Naive B cell (primary cell): ENCODE data around the gene ZNF684. TPM values are rescaled to one million over a fixed set of nuclear protein-coding genes. Genes with fewer than 3 reads are reported as not detected.
A peak's percentile ranks its signal among the peaks of the same experiment; 100 is the strongest.
"Not testable (repeated sequence)": the region's sequence is repeated elsewhere in the genome, so short reads cannot be mapped to it uniquely, and the experiment has no call there.

Source experiments
- ATAC-seq, 2 donors: fragments of 150-1000 bp; cut with Tn5 transposase; 2 replicates each; pipeline ENCODE4 v1.10.0; 2021; ENCODE audit warnings: low read depth in 2 of 2, mild to moderate bottlenecking in 2 of 2, moderate library complexity in 2 of 2
- DNase-seq: peaks from one replicate; pipeline ENCODE4 v3.0.0; 2022
- H3K27ac Mint-ChIP-seq, 6 donors: one replicate each; pipeline ENCODE4 v1.8.0; 2020 to 2022; ENCODE audit warnings: mild to moderate bottlenecking in 6 of 6, mixed read lengths in 6 of 6, moderate library complexity in 5 of 6, inconsistent platforms in 2 of 6
- H3K27me3 Mint-ChIP-seq, 3 donors: one replicate each; pipeline ENCODE4 v1.8.0; 2021 to 2022; ENCODE audit warnings: mixed read lengths in 3 of 3, mild to moderate bottlenecking in 1 of 3
- H3K36me3 Mint-ChIP-seq, 2 donors: one replicate each; pipeline ENCODE4 v1.8.0; 2020 to 2022; ENCODE audit warnings: mixed read lengths in 2 of 2, inconsistent platforms in 1 of 2, mild to moderate bottlenecking in 1 of 2
- H3K4me1 Mint-ChIP-seq, 3 donors: one replicate each; pipeline ENCODE4 v1.8.0; 2020 to 2022; ENCODE audit warnings: mixed read lengths in 3 of 3, inconsistent platforms in 1 of 3, mild to moderate bottlenecking in 1 of 3, moderate library complexity in 1 of 3
- H3K4me3 Mint-ChIP-seq, 8 donors: one replicate each; pipeline ENCODE4 v1.8.0; 2020 to 2022; ENCODE audit warnings: mild to moderate bottlenecking in 8 of 8, mixed read lengths in 8 of 8, moderate library complexity in 8 of 8, inconsistent platforms in 2 of 8
- H3K9me3 Mint-ChIP-seq, 7 donors: one replicate each; pipeline ENCODE4 v1.8.0; 2020 to 2022; ENCODE audit warnings: mixed read lengths in 7 of 7, mild to moderate bottlenecking in 5 of 7, inconsistent platforms in 2 of 7, moderate library complexity in 1 of 7
- polyA plus RNA-seq, 6 donors: library from polyadenylated mRNA; unstranded; fragments of 300-500 nt; fragmentation: Illumina TruSeq; gene quantifications; one replicate each; pipeline ENCODE4 v1.2.3, GENCODE V29; 2021; ENCODE audit warnings: low read depth in 6 of 6

Gene ZNF684
- polyA plus RNA-seq = 1 to 10 TPM; 2.7 to 5.5 (median 4.5) TPM

DNA sequence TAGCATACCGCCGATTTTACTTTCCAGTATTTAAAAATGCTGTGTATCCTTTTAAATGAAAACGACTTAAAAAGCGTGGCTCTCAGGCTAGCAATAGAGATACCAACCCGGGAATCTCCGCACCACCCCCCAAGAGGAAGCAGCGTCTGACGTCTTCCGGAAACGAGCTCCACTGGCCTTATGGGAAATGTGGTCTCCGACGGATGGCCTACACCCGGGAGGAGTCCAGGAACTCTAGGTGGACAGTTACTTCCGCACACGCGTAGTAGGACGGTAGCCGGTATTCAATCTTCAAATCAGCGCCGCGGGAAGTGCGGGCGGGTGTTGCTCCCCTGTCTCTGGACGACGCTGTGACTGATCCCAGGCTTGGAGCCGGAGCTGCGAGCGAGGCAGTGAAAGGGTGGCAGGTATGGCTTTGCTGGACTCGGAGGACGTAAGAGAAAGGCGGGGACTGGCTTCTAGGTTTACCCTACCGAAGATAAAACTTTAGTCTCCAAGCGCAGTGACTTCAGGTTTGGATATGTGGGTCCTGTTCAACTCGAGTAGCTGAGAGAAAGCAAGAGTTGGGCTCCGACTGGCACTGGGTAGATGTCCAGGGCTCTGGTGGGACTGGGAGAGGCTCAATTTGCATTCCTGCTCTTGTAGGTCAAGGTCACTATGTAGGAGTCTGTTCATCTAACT, at the start of gene ZNF684:
Gene ZNF684 (plus strand): TSS at position 257 of the 681 bp plus-strand sequence. CDS start 1,530 bp downstream, outside the sequence.
- H3K27ac Mint-ChIP-seq = peak within 1 kb of the TSS; percentile 95 to 97 (median 96)
- DNase-seq = peak; percentile 80
- H3K4me1 Mint-ChIP-seq = peaks cover 24 to 25% (median 24%) of the 10 kb centered on the region in 3 donors
- peaks cover 0 to 11% of the 10 kb centered on the region in 2 donors for H3K36me3 Mint-ChIP-seq
- peaks cover 0 to 13% (median 12%) of the 10 kb centered on the region in 3 donors for H3K27me3 Mint-ChIP-seq
- peak; percentile 95 to 96 for ATAC-seq
- H3K4me3 Mint-ChIP-seq = peak within 1 kb of the TSS; percentile 91 to 99 (median 98)
- H3K9me3 Mint-ChIP-seq = peaks cover 0 to 10% (median 2%) of the 10 kb centered on the region in 7 donors

DNA sequence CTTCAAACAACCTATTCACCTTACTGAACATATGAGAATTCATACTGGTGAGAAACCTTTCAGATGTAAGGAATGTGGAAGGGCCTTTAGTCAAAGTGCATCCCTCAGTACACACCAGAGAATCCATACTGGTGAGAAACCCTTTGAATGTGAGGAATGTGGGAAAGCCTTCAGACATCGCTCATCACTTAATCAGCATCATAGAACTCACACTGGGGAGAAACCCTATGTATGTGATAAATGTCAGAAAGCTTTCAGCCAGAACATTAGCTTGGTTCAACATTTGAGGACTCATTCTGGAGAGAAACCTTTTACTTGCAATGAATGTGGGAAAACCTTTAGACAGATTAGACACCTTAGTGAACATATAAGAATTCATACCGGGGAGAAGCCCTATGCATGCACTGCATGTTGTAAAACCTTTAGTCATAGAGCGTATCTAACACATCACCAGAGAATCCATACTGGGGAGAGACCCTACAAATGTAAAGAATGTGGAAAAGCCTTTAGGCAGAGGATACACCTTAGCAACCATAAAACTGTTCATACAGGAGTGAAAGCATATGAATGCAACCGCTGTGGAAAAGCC, 36.0 kb upstream of the ZNF684 start:
- peaks cover 12 to 78% (median 63%) of the 10 kb centered on the region in 7 donors for H3K9me3 Mint-ChIP-seq
- peaks cover 60 to 69% of the 10 kb centered on the region in 2 donors for H3K36me3 Mint-ChIP-seq
- peaks cover 0 to 4% (median 0%) of the 10 kb centered on the region in 3 donors for H3K4me1 Mint-ChIP-seq
- DNase-seq (no peak), ATAC-seq (no peak)
- no peak overlapping the region for H3K4me3 Mint-ChIP-seq
- H3K27ac Mint-ChIP-seq = no peak overlapping the region
- no peaks in the 10 kb centered on the region for H3K27me3 Mint-ChIP-seq

DNA sequence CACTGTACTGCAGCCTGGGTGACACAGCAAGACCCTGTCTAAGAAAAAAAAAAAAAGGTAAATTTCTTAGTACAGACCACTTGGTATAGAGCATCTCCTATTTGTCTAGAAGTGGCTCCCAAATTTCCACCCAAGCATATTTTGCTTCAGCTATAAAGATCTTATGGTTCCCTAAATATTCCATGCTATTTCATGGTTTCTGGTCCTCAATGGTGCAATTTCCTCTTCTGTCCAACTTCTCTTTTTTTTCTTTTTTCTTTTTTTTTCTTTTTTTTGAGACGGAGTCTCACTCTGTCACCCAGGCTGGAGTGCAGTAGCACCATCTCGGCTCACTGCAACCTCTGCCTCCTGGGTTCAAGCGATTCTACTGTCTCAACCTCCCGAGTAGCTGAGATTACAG, 28.8 kb upstream of the ZNF684 start:
- H3K27me3 Mint-ChIP-seq, H3K4me3 Mint-ChIP-seq: not testable (repeated sequence)
- H3K9me3 Mint-ChIP-seq = peaks cover 19 to 62% (median 50%) of the 10 kb centered on the region in 7 donors

DNA sequence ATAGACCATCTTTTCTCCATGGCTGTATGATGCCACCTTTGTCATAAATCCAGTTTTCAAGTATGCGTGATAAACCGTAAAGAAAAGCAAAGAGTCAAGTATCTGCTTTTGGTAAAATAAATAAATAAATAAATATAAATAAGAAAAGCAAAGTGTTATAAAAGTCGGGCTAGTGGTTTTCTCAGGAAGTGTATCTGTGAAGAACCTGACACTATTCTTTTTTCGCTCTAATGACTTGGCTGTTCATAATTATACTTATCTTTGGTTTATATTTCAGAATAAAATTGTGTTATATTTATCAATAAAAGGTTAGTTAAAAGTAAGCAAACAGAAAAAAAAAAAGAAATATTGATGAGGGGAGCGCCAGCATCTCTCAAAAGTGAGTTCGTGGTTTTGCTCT, 23.5 kb upstream of the ZNF684 start:
- DNase-seq = no peak
- H3K4me1 Mint-ChIP-seq = peaks cover 6 to 29% (median 13%) of the 10 kb centered on the region in 3 donors
- H3K4me3 Mint-ChIP-seq = peak overlapping the region; percentile 86 to 96 (median 93)
- H3K36me3 Mint-ChIP-seq = peaks cover 16 to 24% of the 10 kb centered on the region in 2 donors
- H3K27me3 Mint-ChIP-seq = no peaks in the 10 kb centered on the region
- peak overlapping the region in 5 of 6 donors; percentile 78 to 95 (median 81) for H3K27ac Mint-ChIP-seq
- peaks cover 12 to 27% (median 20%) of the 10 kb centered on the region in 7 donors for H3K9me3 Mint-ChIP-seq
- no peak for ATAC-seq

More for the DNA sequence above, 28.8 kb upstream of the ZNF684 start:
- H3K4me1 Mint-ChIP-seq, DNase-seq, ATAC-seq, H3K27ac Mint-ChIP-seq: not testable (repeated sequence)
- H3K36me3 Mint-ChIP-seq = peaks cover 35 to 39% of the 10 kb centered on the region in 2 donors

DNA sequence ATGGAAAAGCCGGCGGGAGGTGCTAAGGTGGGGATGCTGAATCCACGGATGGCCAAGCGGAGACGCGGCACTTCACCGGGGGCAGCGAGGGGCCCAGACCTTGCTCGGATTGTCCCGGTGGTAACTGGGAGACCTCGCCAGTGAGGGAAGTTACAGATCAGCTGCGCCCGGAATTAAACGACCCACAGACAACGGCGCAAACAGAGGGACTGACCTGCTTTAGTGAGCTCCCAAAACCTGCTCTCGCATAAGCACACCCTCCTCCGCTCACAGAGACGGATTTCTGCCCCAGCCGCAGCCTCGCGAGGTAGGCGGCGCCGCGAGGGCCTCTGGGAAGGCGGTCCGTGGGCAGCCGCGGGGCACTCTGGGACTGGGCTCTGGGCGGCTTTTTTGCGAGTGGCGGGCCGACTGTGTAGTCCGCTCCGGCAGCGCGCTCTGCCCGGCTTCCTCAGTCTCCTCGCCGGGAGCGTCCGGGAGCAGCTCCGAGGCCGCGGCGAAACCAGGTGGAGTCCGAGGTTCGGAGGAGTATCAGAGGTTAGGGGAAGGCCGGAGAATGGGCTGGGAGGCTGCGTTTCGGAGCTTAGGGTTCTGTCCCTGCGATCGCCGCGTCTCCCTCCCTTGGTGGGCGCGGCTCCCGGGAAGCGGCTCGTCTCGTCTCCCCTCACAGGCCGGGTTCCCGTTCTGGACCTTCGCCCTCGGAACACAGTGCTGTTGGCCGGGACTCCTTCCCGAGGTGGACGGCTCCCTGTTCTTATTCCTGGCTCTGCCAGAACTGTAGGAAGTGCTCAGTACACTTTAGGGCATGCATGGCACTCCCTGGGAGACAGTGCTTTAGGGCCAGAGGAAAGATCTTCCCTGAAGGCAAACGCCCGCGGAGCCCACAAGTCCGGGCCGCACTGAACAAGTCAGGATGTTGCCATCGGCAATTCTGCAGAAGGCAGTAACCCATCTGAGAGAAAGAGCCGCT, 22.8 kb upstream of the ZNF684 start, which contains the start of gene EXO5:
Gene EXO5 (plus strand): TSS at position 393 of the 967 bp plus-strand sequence. CDS start 5,778 bp downstream, outside the sequence.
- Mint-ChIP-seq H3K4me3 (peak within 1 kb of the TSS; percentile 86 to 96 (median 93)), H3K9me3 (peaks cover 11 to 23% (median 16%) of the 10 kb centered on the region in 7 donors), H3K27me3 (no peaks in the 10 kb centered on the region), H3K4me1 (peaks cover 6 to 29% (median 13%) of the 10 kb centered on the region in 3 donors), H3K27ac (peak within 1 kb of the TSS; percentile 17 to 95 (median 86)), H3K36me3 (peaks cover 14 to 22% of the 10 kb centered on the region in 2 donors)
- DNase-seq = peak; percentile 70
- peak; percentile 97 to 98 for ATAC-seq

DNA sequence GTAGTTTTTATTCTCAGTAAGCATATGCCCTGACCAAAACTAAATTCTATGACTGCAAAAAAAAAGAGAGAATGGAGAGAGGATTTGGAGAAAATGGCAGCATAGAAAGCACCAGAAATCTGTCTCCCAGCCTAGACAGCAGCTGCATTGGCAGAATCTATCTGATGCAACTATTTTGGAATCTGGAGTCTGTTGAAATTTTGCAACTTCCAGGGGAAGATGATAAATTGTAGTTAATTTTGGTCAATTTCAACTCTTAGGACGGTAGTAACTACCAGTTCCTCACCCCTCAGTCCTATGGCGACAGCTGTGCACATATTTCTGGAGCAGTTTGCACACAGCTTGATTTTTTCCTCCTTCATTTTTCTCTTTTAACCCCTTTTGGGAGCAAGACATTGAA, 11.9 kb upstream of the ZNF684 start:
- Mint-ChIP-seq H3K27ac (no peak overlapping the region), H3K27me3 (peaks cover 4 to 12% (median 6%) of the 10 kb centered on the region in 3 donors), H3K36me3 (peaks cover 11 to 31% of the 10 kb centered on the region in 2 donors), H3K4me1 (no peaks in the 10 kb centered on the region), H3K4me3 (no peak overlapping the region), H3K9me3 (peaks cover 9 to 37% (median 15%) of the 10 kb centered on the region in 7 donors)
- ATAC-seq (no peak), DNase-seq (no peak)

DNA sequence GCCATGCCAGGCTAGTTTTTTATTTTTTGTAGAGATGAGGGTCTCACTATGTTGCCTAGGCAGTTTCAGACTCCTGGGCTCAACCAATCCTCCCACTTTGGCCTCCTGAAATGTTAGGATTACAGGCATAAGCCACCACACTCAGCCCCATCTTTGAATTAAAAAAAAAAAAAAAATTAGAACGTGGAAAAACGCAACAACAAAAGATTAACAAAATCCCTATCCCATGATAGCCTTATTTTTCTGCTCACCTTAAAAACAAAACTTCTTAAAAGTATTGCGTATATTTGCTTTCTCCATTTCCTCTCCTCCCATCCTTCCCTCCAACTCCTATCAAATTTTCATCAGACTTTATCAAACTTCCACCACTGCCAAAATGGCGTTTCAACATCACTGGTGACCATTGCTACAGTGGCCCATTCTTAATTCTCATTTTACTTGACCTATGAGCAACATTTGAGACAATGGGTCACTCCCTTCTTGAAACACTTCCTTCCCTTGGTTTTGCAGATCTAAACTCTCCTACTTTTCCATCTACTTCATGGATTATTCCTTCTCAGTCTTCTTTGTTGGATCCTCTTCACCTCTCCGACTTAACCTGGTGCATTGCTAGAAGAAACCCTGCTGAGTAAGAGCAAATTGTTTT, 579 bp upstream of the ZNF684 start:
- H3K4me3 Mint-ChIP-seq = peak overlapping the region; percentile 91 to 99 (median 98)
- H3K9me3 Mint-ChIP-seq = peaks cover 0 to 13% (median 7%) of the 10 kb centered on the region in 7 donors
- peaks cover 4 to 18% (median 16%) of the 10 kb centered on the region in 3 donors for H3K27me3 Mint-ChIP-seq
- H3K4me1 Mint-ChIP-seq = peaks cover 24 to 25% (median 24%) of the 10 kb centered on the region in 3 donors
- ATAC-seq (no peak), DNase-seq (no peak)
- H3K27ac Mint-ChIP-seq = peak overlapping the region; percentile 95 to 97 (median 96)
- H3K36me3 Mint-ChIP-seq = peaks cover 3 to 11% of the 10 kb centered on the region in 2 donors

DNA sequence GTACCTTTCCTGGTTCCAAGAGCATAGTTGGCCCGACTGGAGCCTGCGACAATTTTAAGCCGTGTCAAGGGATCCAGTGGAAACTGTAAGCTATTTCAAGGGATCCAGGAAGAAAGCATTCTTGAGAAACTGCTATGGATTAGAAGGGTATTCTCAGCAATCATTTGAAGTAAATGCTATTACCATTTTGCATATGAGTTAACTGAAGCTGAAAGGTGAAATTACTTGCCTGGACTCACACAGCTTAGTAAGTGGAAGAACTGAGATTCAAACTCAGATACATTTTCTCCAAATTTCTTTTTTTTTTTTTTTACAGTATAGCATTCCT, 589 bp downstream of the ZNF684 start:
- Mint-ChIP-seq H3K4me1 (peaks cover 24 to 25% (median 24%) of the 10 kb centered on the region in 3 donors), H3K27ac (peak overlapping the region; percentile 95 to 97 (median 96)), H3K36me3 (peaks cover 0 to 11% of the 10 kb centered on the region in 2 donors), H3K9me3 (peaks cover 0 to 10% (median 2%) of the 10 kb centered on the region in 7 donors), H3K27me3 (peaks cover 0 to 13% (median 12%) of the 10 kb centered on the region in 3 donors), H3K4me3 (peak overlapping the region; percentile 91 to 99 (median 98))
- DNase-seq = no peak
- ATAC-seq = no peak

DNA sequence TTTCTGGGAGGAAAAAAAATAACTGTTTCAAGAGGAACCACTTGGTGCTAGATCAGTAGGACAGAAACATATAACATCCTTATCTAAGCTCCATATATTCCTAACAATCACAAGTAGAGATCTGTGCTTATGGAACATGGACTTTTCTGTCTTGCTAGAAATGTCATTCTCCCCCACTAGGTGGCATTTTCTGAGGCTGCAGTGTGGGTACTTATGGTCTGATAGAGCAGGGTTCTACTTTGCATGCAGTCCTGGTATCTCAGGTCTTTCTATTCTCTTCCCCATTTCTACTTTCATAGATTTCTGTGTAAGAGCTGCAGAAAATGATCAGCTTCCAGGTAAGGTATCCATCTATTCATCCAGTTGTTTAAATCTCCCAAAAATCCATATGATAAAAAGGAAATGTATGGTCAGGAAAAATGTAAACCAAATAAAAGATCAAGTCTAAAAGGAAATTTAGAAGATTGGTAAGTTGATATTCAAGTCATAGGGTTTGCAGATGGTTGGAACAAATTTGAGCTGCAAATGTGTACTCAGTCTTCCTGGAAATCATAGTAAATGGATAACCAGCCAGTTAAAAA, 1.5 kb downstream of the ZNF684 start:
- Mint-ChIP-seq H3K4me1 (peaks cover 24 to 25% (median 24%) of the 10 kb centered on the region in 3 donors), H3K4me3 (peak overlapping the region in 7 of 8 donors; percentile 26 to 99 (median 97)), H3K27me3 (peaks cover 0 to 13% (median 12%) of the 10 kb centered on the region in 3 donors), H3K27ac (peak overlapping the region in 2 of 6 donors; percentile 28 to 69), H3K36me3 (peaks cover 0 to 11% of the 10 kb centered on the region in 2 donors), H3K9me3 (peaks cover 0 to 10% (median 2%) of the 10 kb centered on the region in 7 donors)
- DNase-seq (peak; percentile 34), ATAC-seq (peak; percentile 37 to 42)

DNA sequence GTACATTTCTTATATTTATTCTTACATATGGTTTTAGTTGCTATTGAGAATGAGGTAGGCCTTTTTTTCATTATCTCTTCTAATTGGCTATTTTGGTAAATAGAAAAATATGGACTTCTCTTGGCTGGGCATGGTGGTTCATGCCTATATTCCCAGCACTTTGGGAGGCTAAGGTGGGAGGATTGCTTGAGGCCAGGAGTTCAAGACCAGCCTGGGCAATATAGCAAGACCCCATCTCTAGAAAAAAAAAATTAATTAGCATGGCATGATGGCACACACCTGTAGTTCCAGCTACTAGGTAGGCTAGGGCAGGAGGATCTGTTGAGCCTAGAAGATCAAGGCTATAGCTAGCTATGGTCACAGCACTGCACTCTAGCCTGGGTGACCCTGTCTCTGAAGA, 3.2 kb downstream of the ZNF684 start:
- peaks cover 0 to 11% of the 10 kb centered on the region in 2 donors for H3K36me3 Mint-ChIP-seq
- peaks cover 0 to 10% (median 2%) of the 10 kb centered on the region in 7 donors for H3K9me3 Mint-ChIP-seq
- DNase-seq (no peak), ATAC-seq (no peak)
- peak overlapping the region in 1 of 8 donors; percentile 29 for H3K4me3 Mint-ChIP-seq
- peaks cover 0 to 6% (median 6%) of the 10 kb centered on the region in 3 donors for H3K27me3 Mint-ChIP-seq
- H3K4me1 Mint-ChIP-seq = peaks cover 24 to 25% (median 24%) of the 10 kb centered on the region in 3 donors
- H3K27ac Mint-ChIP-seq = no peak overlapping the region

DNA sequence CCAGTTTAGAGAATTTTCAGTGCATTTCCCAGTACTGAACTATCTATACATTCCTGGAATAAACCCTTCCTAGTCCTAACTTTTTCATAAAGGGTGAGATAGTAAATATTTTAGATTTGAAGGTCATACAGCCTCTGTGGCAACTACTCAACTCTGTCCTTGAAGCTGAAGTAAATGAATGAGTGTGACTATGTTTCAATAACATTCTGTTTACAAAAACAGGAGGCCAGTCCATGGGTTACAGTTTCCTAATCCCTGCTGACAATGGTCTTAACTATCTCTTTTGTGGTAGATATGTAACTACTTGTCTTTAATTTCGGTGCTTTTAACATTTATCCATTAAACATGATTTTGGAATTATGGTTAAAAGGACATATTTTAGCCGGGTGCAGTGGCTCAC, 4.3 kb downstream of the ZNF684 start:
- Mint-ChIP-seq H3K9me3 (peaks cover 0 to 7% (median 2%) of the 10 kb centered on the region in 7 donors), H3K4me1 (peaks cover 22 to 23% (median 23%) of the 10 kb centered on the region in 3 donors), H3K36me3 (peaks cover 0 to 9% of the 10 kb centered on the region in 2 donors), H3K27ac (peak overlapping the region in 1 of 6 donors; percentile 47), H3K27me3 (peaks cover 0 to 6% (median 5%) of the 10 kb centered on the region in 3 donors), H3K4me3 (no peak overlapping the region)
- ATAC-seq (no peak), DNase-seq (no peak)

DNA sequence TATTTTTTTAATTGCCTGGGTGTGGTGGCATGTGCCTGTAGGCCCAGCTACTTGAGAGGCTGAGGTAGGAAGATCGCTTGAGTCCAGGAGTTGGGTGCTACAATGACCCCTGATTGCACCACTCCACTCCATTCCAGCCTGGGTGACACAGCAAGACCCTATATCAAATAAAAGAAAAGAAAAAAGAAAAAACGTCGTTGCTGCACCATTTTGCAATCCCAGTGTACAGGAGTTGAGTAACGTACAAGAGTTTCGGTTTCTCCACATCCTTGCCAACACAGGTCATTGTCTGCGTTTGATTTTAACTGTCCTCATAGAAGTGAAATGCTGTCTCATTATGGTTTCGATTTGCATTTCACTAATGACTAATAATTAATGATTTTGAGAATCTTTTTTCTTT, 7.9 kb downstream of the ZNF684 start:
- DNase-seq (no peak), ATAC-seq (no peak)
- Mint-ChIP-seq H3K4me3 (no peak overlapping the region), H3K4me1 (no peaks in the 10 kb centered on the region), H3K27me3 (no peaks in the 10 kb centered on the region), H3K36me3 (peaks cover 7 to 10% of the 10 kb centered on the region in 2 donors), H3K27ac (no peak overlapping the region), H3K9me3 (no peaks in the 10 kb centered on the region)
